H54 (cell line): ENCODE data around the gene ZFP36L1.

Source experiments
- DNase-seq: peaks from one replicate; pipeline ENCODE4 v3.0.0; 2011; ENCODE audit warnings: low spot score, mixed read lengths; ENCODE audit not compliant: insufficient read length
- FAIRE-seq: peaks from 3 replicates; lab custom pipeline; 2011; peaks lifted over from hg19 to GRCh38; lab: Jason Lieb, UNC
- POLR2A ChIP-seq: IDR thresholded peaks from 2 replicates; pipeline ENCODE4 v1.6.1; 2011; ENCODE audit warnings: low read depth, mild to moderate bottlenecking, low read length

ZFP36L1 gene

GRCh38 chr14:68795597-68796417 is 2.9 kb upstream of the ZFP36L1 start:
- no peak for FAIRE-seq
- 0 out of 2 replicates have a peak, but pooled peaks have one; percentile 40 for TF ChIP-seq POLR2A
- no peak for DNase-seq

- DNase-seq: no peak
- no peak for FAIRE-seq
- no peak for TF ChIP-seq POLR2A
Observed at GRCh38 chr14:68794851-68795596, 2.2 kb upstream of the ZFP36L1 start.

GRCh38 chr14:68794130-68794850 is 1.4 kb upstream of the ZFP36L1 start:
- peak; percentile 62 for FAIRE-seq
- DNase-seq: no peak
- TF ChIP-seq POLR2A: no peak

DNA sequence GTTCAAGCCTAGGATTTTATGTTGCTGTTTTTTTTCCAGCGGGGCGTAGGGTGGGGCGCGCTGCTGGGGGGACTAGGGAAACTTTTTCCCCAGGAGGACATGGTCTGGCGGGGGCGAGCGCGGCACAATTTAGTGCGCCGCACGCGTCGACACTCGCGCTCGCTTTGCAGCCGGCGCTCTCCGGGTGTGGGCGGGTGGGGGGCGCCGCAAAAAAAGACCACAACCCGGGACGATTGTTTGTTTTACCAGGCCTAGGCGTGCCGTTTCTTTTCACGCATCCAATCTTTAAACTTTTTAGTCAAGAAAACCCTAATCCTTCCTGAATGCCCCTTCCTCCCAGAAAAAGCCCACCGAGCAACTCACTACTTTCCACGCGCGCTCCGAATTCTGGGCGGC is 865 bp upstream of the ZFP36L1 start:
- no peak for TF ChIP-seq POLR2A
- FAIRE-seq: no peak
- DNase-seq: no peak

- no peak for FAIRE-seq
- DNase-seq: no peak
- no peak for TF ChIP-seq POLR2A
Observed at GRCh38 chr14:68792678-68792978, 239 bp downstream of the ZFP36L1 start.

DNA sequence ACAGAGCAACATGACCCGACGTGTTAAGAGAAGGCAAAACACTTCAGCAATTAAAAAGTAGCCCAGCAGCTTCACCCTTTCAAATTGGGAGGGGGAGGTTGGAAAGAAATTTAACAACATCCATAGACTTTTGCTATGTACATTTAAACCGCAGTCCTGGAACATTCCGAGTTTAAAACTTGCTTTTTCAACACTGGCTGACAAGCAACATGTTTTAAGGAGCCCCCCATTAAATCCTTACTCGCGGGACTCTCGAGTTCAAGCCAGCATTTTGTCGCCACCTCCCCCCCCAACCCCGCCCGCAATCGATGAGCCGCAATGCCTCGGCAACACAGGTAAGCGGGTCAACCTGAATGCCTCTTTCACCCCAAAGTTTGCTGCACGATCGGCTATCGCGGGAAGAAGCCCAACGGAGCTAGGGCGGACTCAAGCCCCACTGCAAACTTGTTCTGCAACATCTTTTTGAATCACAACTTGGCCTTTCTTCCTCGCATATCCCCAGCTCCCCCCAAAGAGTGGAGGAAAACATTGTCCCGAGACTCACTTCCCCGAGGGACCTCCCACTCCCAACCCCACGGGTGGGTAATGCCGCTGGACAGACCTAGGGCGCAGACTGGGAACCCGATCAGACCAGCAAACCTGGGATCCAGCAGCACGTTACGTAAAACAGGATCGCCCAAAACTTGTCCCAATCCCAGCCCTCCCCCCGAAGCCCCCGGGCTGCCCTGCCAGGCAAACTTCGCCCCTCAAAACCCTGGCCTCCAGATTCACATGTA is 777 bp downstream of the ZFP36L1 start:
- peak; percentile 21; the same call in 1 of the 2 replicates for TF ChIP-seq POLR2A
- DNase-seq (no peak), FAIRE-seq (no peak)

- DNase-seq: no peak
- no peak for FAIRE-seq
- TF ChIP-seq POLR2A: no peak
Observed at GRCh38 chr14:68791078-68791901, 1.6 kb downstream of the ZFP36L1 start.

DNA sequence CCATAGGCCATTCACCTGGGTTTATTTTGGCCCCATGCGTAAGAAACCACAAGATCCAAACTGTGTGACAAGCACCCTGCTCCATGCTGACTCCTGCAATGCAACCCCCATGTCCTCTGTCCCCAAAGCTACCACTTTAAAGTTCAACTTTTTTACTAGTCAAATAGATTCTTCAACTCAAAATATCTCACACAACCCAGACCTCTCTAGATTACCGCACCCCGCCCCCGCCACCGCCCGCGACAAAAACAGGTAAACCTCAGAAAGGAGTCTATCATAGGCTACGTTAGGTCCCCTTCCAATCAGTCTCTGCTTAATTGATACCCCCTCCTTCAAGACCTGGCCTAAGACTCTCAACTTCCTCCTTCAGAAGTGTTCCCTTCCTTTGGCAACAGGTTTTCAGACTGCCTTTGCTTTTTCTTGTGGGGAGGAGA is 2.2 kb downstream of the ZFP36L1 start:
- TF ChIP-seq POLR2A: no peak
- FAIRE-seq (no peak), DNase-seq (no peak)

DNA sequence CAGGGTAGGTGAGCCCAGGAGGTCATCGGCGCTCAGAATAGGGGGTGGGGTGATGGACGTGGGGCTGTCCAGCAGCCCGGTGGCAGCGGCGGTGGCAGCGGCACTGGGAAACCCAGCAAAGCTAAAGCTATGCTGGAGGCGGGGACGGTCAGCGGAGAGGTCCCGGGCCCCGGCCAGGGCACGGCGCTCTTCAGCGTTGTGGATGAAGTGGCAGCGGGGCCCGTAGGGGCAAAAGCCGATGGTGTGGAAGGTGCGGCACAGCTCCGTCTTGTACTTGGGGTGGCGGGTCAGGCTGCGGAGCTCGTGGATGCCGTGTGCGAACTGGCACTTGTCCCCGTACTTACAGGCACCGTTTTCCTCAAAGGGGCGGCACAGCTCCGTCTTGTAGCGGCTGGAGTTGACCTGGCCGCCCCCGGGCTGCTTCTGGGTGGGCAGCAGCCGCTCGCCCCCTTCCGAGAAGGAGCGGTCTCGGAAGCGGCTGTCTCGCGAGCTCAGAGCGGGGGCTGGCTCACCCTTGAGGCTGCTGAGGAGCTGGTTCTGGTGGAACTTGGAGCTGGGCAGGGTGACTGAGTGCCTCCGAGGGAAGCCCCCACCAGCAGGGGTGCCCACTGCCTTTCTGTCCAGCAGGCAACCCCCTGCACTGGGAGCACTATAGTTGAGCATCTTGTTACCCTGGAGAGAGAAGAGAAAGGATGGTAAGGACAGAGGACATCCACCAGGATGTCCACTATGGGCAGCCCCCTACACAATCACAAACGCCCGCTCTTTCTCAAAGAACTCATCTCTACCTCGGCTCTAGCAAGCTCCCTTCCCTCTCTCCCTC is 2.8 kb downstream of the ZFP36L1 start:
- FAIRE-seq: no peak
- DNase-seq: no peak
- TF ChIP-seq POLR2A: no peak

DNA sequence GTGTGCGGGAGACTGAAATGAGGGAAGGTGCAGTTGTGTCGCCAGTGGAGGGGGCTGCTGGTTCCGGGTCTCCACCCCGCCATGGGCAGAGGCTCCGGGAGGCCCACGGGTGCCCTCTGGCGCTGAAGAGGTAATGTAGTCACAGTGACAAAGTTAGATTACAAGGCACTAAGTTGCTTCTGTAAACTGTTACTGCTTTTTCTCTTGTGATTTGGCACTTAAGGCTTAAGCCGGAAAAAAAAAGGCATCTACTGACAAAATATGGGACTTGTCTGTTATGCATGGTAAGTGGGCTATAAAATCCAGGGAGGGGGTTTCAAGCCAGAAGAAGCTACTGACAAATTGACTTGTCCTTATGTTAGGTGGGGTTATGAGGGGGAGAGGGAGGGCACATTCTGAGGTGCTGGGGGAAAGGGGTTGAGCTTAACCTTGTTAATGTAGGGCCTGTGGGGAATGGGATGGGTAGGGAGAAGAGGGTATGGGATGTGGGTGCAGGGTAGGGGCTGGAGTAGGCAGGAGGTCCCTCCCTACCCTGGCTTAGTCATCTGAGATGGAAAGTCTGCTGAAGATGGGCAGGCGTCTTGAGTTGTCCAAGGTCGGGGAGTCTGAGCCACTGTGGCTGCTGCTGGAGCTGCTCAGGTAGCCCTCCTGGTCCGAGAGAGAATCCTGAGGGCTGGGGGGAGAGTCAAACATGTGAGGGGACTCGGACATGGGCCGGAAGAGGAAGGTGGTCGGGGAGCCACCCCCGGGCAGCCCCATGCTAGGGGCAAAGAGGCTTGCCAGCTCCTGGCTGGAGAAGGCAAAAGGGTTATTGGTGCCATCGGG is 3.7 kb downstream of the ZFP36L1 start:
- no peak for DNase-seq
- FAIRE-seq: no peak

More for the DNA sequence above, 3.7 kb downstream of the ZFP36L1 start:
- no peak for TF ChIP-seq POLR2A
